ENCODE measurements around the gene TLL2. TPM values are rescaled to one million over a fixed set of nuclear protein-coding genes. Genes with fewer than 3 reads are reported as not detected.

The TLL2 gene
- polyA plus RNA-seq, 3 donors: not detected

DNA sequence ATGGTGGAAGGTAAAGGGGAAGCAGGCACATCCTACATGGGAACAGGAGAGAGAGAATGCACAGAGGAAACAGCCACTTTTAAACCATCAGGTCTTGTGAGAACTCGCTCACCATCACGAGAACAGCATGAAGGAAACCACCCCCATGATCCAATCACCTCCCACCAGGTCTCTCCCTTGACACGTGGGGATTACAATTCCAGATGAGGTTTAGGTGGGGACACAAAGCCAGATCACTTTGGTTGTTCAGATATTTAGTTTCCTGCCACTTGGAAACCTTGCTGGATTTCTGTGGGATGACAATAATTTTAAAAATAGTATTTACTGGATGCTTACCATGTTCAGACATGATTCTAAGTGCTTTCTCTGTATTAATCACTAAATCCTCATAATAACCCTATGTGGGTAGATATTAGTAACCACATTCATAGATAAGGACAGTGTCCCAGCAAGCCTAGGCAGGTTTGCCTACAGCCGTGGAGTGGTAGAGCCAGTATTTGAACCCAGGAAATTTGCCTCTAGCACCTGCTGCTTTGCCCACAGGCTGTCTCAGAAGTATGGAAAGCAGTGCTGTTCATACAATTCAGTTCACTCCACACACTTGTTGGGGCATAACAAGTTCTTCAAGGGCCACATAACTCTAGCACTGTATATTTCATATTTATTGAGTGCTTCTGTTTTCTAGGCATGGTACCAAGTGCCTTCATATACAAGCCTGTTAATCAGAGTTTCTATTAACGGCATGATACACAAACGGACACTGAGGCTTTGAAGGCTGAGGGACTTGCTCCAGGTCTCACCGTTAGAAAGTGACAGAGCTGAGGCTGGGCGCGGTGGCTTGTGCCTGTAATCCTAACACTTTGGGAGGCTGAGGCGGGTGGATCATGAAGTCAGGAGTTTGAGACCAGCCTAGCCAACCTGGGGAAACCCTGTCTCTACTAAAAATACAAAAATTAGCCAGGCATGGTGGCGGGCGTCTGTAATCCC is 8.3 kb downstream of the TLL2 start:
- WGBS (ENCODE audit: insufficient coverage): 96% methylated on average over 7 of the region's 12 CpGs
- no peak for TF ChIP-seq CTCF (IDR thresholded peaks at IDR 0.05)

GRCh38 chr10:96502561-96503282 is 11.0 kb downstream of the TLL2 start:
- intact Hi-C loops (cut with micrococcal nuclease): no loop called here
- Mint-ChIP-seq H3K27ac (no peak overlapping the region), H3K4me3 (no peak overlapping the region), H3K9me3 (peaks cover 0 to 2% (median 0%) of the 10 kb centered on the region in 7 donors), H3K36me3 (no peaks in the 10 kb centered on the region), H3K27me3 (ENCODE audit: low read depth in 3 of 3) (peaks cover 2 to 14% (median 12%) of the 10 kb centered on the region in 3 donors), H3K4me1 (no peaks in the 10 kb centered on the region)
- Histone ChIP-seq H3K4me2 (replicated peaks; ENCODE audit: extremely low read depth, low read length, poor library complexity, severe bottlenecking) (no peak overlapping the region), H3K79me2 (ENCODE audit: insufficient read depth, low read length) (no peaks in the 10 kb centered on the region), H4K20me1 (ENCODE audit: insufficient read depth, low read length) (no peaks in the 10 kb centered on the region), H2AFZ (ENCODE audit: insufficient read depth, low read depth, low read length, poor library complexity, severe bottlenecking) (no peak overlapping the region), H3K4me1 (ENCODE audit: control insufficient read depth in 1 of 2, insufficient read depth in 2 of 2, low read length in 2 of 2) (no peaks in the 10 kb centered on the region), H3K27me3 (ENCODE audit: control insufficient read depth in 2 of 2, insufficient read depth in 2 of 2, low read length in 2 of 2) (no peaks in the 10 kb centered on the region), H3K4me3 (replicated peaks in 1 of 3; ENCODE audit: low read depth in 2 of 3, low read length in 3 of 3) (no peak overlapping the region), H3K9ac (ENCODE audit: insufficient read depth, low read length, poor library complexity, severe bottlenecking) (no peak overlapping the region), H3K36me3 (replicated peaks in 1 of 2; ENCODE audit: control insufficient read depth in 1 of 2, insufficient read depth in 2 of 2, low read length in 2 of 2) (no peaks in the 10 kb centered on the region), H3K27ac (ENCODE audit: low read depth in 1 of 2, low read length in 2 of 2) (no peak overlapping the region), H3K9me3 (replicated peaks in 1 of 2; ENCODE audit: control insufficient read depth in 1 of 2, insufficient read depth in 1 of 2, low read length in 2 of 2) (no peaks in the 10 kb centered on the region)
- TF ChIP-seq CTCF (IDR thresholded peaks at IDR 0.05): no peak
- WGBS (ENCODE audit: insufficient coverage): 90% methylated on average over 3 of the region's 7 CpGs
- no peak for DNase-seq

More for the DNA sequence above, 8.3 kb downstream of the TLL2 start:
- no peak overlapping the region for H3K4me3 Mint-ChIP-seq
- Histone ChIP-seq H3K4me1 (ENCODE audit: control insufficient read depth in 1 of 2, insufficient read depth in 2 of 2, low read length in 2 of 2) (no peaks in the 10 kb centered on the region), H3K9me3 (replicated peaks in 1 of 2; ENCODE audit: control insufficient read depth in 1 of 2, insufficient read depth in 1 of 2, low read length in 2 of 2) (no peaks in the 10 kb centered on the region), H3K79me2 (ENCODE audit: insufficient read depth, low read length) (no peaks in the 10 kb centered on the region), H3K4me3 (replicated peaks in 1 of 3; ENCODE audit: low read depth in 2 of 3, low read length in 3 of 3) (no peak overlapping the region), H3K27ac (ENCODE audit: low read depth in 1 of 2, low read length in 2 of 2) (no peak overlapping the region), H3K9ac (ENCODE audit: insufficient read depth, low read length, poor library complexity, severe bottlenecking) (no peak overlapping the region), H3K27me3 (ENCODE audit: control insufficient read depth in 2 of 2, insufficient read depth in 2 of 2, low read length in 2 of 2) (no peaks in the 10 kb centered on the region), H2AFZ (ENCODE audit: insufficient read depth, low read depth, low read length, poor library complexity, severe bottlenecking) (no peak overlapping the region), H3K36me3 (replicated peaks in 1 of 2; ENCODE audit: control insufficient read depth in 1 of 2, insufficient read depth in 2 of 2, low read length in 2 of 2) (no peaks in the 10 kb centered on the region), H3K4me2 (replicated peaks; ENCODE audit: extremely low read depth, low read length, poor library complexity, severe bottlenecking) (no peak overlapping the region), H4K20me1 (ENCODE audit: insufficient read depth, low read length) (no peaks in the 10 kb centered on the region)
- no peak for DNase-seq
- no peaks in the 10 kb centered on the region for H3K4me1 Mint-ChIP-seq
- no peak overlapping the region for H3K27ac Mint-ChIP-seq
- intact Hi-C loops (cut with micrococcal nuclease): no loop called here
- H3K36me3 Mint-ChIP-seq: no peaks in the 10 kb centered on the region
- H3K9me3 Mint-ChIP-seq: peaks cover 0 to 2% (median 0%) of the 10 kb centered on the region in 7 donors
- peaks cover 2 to 23% (median 8%) of the 10 kb centered on the region in 3 donors for H3K27me3 Mint-ChIP-seq (ENCODE audit: low read depth in 3 of 3)
